HEK293 (cell line): ENCODE results near the gene TFPI.

ENCODE experiments used
- HOXA7 ChIP-seq: sonication (generic); formaldehyde crosslinking; IDR thresholded peaks from 2 replicates; pipeline ENCODE4 v1.8.1; 2022; ENCODE audit warnings: missing genetic modification reagents, borderline replicate concordance
- KLF16 ChIP-seq: fragments of 450-650 bp; formaldehyde crosslinking; IDR thresholded peaks from 2 replicates; pipeline ENCODE4 v1.5.1; 2017; ENCODE audit warnings: missing biosample characterization, missing genetic modification characterization
- SETDB1 ChIP-seq: IDR thresholded peaks from one replicate; pipeline ENCODE4 v1.6.1; 2017; ENCODE audit warnings: mild to moderate bottlenecking, low read length, moderate library complexity, mixed read lengths; ENCODE audit not compliant: insufficient read length
- ZBTB7A ChIP-seq: fragments of 450-650 bp; formaldehyde crosslinking; IDR thresholded peaks from 2 replicates; pipeline ENCODE4 v1.5.1; 2016; ENCODE audit warnings: low read depth, missing biosample characterization, missing genetic modification characterization
- ZBTB8A ChIP-seq: fragments of 450-650 bp; formaldehyde crosslinking; IDR thresholded peaks from 2 replicates; pipeline ENCODE4 v1.5.1; 2016; ENCODE audit warnings: missing biosample characterization, missing genetic modification characterization
- ZNF600 ChIP-seq: fragments of 450-650 bp; formaldehyde crosslinking; IDR thresholded peaks from 2 replicates; pipeline ENCODE4 v1.5.1; 2016; ENCODE audit warnings: missing biosample characterization, missing genetic modification characterization
- TF ChIP-seq, protein P1 (sequence below): fragments of 450-650 bp; formaldehyde crosslinking; IDR thresholded peaks from 2 replicates; pipeline ENCODE4 v1.5.1; 2016; ENCODE audit warnings: missing biosample characterization, missing genetic modification characterization

DNA sequence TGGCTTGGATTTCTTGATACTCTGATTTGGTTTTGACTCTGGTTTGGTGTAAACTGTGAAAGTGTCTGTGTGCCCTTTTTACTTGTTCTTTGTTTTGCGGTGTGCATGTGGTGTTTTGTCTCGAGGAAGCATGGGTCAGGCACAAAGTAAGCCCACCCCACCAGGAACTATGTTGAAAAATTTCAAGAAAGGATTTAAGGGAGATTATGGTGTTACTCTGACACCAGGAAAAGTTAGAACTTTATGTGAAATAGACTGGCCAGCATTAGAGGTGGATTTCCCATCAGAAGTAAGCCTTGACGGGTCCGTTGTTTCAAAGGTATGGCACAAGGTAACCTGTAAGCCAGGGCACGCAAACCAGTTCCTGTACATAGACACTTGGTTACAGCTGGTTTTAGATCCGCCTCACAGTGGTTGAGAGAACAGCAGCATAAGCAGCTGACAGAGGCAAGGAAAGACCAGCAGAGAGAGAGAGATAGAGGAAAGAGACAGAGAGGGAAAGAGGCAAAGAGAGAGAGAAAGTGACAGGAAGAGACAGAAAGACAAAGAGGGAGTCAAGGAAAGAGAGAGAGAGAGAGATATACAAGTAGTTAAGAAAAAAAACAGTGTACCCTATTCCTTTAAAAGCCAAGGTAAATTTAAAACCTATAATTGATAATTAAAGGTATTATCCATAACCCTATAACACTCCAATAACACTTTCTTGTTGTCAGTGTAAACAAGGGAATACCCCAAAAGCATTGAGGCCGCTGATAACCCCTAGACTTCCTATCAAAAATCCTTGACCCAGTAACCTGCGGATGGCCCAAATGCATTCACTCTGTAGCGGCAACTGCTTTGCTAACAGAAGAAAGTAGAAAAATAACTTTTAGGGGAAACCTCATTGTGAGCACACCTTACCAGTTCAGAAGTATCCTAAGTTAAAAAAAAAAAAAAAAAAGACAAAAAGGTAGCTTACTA is 42.6 kb downstream of the TFPI start:
- TF ChIP-seq, protein P1, sequence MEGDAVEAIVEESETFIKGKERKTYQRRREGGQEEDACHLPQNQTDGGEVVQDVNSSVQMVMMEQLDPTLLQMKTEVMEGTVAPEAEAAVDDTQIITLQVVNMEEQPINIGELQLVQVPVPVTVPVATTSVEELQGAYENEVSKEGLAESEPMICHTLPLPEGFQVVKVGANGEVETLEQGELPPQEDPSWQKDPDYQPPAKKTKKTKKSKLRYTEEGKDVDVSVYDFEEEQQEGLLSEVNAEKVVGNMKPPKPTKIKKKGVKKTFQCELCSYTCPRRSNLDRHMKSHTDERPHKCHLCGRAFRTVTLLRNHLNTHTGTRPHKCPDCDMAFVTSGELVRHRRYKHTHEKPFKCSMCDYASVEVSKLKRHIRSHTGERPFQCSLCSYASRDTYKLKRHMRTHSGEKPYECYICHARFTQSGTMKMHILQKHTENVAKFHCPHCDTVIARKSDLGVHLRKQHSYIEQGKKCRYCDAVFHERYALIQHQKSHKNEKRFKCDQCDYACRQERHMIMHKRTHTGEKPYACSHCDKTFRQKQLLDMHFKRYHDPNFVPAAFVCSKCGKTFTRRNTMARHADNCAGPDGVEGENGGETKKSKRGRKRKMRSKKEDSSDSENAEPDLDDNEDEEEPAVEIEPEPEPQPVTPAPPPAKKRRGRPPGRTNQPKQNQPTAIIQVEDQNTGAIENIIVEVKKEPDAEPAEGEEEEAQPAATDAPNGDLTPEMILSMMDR: no peak
- no peak for TF ChIP-seq ZBTB7A (tag by site-specific recombination)
- no peak for TF ChIP-seq ZBTB8A (tag by site-specific recombination)
- no peak for TF ChIP-seq ZNF600 (tag by site-specific recombination)
- TF ChIP-seq HOXA7 (CRISPR knock-in tag): no peak
- TF ChIP-seq SETDB1: no peak
- no peak for TF ChIP-seq KLF16 (tag by site-specific recombination)
